Measurements from ENCODE around the gene SPART.

GRCh38 chr13:36259361-36260137 is 86.6 kb downstream of the SPART start:
- no peak for TF ChIP-seq CTBP1 (IDR thresholded peaks at IDR 0.05; ENCODE audit: borderline replicate concordance)
- no peak for TF ChIP-seq BHLHE40 (IDR thresholded peaks at IDR 0.05; ENCODE audit: borderline replicate concordance)
- TF ChIP-seq FOXM1 (IDR thresholded peaks at IDR 0.05; ENCODE audit: borderline replicate concordance) = no peak
- TF ChIP-seq SP1 (IDR thresholded peaks at IDR 0.05) = no peak
- TF ChIP-seq HDGF (IDR thresholded peaks at IDR 0.05; ENCODE audit: borderline replicate concordance) = no peak
- TF ChIP-seq ELF4 (IDR thresholded peaks at IDR 0.05) = no peak
- no peak for TF ChIP-seq TARDBP (IDR thresholded peaks at IDR 0.05)
- TF ChIP-seq ARNT (IDR thresholded peaks at IDR 0.05) = no peak
- no peak for TF ChIP-seq FOXK2 (IDR thresholded peaks at IDR 0.05)
- TF ChIP-seq FOXA1 (IDR thresholded peaks at IDR 0.05) = no peak
- TF ChIP-seq ZNF384 (IDR thresholded peaks at IDR 0.05) = no peak
- no peak for TF ChIP-seq LEF1 (IDR thresholded peaks at IDR 0.05; ENCODE audit: borderline replicate concordance)
